ENCODE measurements around the gene TBC1D5.
"Not testable (repeated sequence)": the region's sequence is repeated elsewhere in the genome, so short reads cannot be mapped to it uniquely, and the experiment has no call there.

The TBC1D5 gene

DNA sequence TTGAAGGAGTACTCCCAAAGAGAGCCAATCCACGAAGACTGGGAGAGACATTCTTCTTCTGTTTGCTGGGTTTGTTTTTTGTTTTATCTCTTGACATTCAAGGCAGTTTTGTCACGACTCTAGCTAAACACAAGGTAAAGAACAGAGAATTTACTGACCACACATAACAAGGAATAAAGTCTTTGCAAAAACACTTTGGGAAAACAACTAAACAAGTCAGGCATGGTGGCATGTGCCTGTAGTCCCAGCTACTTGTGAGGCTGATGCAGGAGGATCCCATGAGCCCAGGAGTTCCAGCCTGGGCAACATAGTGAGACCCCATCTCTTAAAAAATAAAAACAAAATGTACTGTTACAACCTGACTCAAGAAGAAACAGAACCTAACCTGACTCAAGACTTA lies 28.0 kb downstream of the TBC1D5 start:
- DNase-seq (ENCODE audit: low spot score) = no peak

DNA sequence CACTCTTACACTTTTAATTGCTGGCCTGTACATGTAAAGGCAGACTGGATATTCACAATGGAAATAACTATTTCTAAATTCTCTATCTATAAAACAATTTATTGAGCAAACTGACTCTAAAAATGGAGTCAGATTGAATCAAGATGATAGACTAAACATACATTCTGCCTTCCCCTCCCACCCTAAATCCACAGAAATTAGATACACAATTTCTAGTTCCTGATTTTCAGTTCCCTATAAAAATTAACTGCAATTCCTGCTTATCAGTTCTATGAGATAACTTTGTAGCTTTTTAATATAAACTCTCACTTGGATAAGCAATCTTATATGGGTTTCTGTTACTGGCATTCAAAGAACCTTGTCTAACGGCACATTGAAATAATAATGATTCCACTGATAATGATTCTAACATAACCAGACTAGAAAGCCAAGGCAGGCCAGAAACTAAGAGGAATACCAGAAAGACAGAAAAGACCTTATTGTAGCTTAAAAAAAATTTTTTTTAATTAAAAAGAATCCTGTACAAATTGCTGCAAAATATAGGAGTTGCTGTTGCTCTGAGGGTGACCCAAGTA lies 33.1 kb downstream of the TBC1D5 start:
- no peak for DNase-seq (ENCODE audit: low spot score)

DNA sequence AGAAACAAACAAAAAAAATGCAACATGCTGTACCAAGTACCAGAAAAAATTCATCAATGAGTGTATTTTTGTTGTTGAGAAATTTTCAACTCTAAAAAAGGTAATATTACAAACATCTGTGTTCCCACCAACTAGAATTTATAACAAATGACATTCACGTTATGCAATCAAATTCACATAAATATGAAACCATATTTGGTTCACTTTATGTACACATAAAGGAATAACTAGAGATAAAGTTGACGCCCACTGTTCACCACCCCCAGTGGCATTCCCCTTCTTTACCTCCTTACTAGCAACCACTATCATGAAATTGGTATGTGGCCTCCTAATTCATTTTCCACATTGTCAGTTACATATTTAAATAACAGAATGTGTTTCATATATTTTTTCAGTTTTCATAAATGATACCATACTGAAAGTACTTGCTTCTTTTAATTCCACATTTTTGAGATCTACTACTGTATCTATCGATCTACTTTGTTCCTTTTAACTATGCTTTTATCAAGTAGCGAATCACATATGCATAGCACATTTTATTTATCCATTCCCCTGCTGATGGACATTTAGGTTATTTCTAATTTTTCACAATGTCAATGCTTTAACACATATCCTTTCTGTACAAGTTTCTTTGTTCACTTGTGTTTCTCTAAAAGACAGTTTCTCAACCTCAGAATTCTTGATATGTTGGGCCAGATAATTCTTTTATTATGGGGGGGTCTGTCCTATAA lies 34.5 kb downstream of the TBC1D5 start:
- DNase-seq (ENCODE audit: low spot score) = no peak

DNA sequence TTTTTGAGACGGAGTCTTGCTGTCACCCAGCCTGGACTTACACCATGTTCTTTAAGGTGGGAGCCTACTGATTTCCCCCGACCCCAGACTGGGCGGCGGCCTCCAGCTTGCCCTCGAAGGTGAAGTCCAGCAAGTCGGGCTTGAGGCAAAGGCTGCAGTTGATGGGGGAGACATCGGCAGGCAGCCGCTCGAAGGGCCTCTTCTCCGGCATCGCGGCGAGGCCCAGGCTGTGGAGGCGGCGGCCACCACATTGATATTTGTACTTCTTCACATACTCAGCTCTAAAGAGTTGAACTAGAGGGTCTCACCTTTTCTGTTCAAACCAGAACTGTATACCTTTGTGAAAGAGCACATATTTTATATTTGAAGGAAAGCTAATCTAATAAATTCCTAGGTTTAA lies 36.4 kb downstream of the TBC1D5 start:
- not testable (repeated sequence) for DNase-seq (ENCODE audit: low spot score)

DNA sequence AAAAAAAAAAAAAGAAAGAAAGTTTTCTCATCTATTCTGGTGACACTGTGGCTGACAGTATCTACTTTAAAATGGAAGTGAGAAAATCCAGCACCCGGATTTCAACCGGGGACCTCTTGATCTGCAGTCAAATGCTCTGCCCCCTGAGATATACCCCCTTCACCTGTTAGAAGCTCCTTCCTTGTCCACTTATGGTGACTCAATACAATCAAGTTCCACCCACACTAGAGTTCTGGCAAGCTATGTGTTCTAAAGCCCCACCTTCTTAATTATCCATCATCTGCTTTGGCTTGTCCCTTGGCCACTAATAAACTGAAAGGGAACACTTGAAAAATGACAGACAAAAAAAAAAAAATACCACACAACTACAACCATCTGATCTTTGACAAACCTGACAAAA lies 42.6 kb downstream of the TBC1D5 start:
- not testable (repeated sequence) for DNase-seq (ENCODE audit: low spot score)

DNA sequence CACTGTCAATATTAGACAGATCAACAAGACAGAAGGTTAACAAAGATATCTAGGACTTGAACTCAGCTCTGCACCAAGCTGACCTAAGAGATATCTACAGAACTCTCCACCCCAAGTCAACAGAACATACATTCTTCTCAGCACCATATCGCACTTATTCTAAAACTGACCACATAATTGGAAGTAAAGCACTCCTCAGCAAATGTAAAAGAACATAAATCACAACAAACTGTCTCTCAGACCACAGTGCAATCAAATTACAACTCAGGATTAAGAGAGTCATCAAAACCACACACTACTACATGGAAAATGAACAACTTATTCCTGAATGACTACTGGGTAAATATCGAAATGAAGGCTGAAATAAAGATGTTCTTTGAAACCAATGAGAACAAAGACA lies 46.8 kb downstream of the TBC1D5 start:
- not testable (repeated sequence) for DNase-seq (ENCODE audit: low spot score)

DNA sequence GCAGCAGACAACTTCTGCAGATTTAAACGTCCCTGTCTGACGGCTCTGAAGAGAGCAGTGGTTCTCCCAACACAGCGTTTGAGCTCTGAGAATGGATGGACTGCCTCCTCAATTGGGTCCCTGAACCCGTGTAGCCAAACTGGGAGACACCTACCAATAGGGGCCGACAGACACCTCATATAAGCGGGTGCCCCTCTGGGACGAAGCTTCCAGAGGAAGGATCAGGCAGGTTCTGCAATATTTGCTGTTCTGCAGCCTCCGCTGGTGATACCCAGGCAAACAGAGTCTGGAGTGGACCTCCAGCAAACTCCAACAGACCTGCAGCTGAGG lies 48.8 kb downstream of the TBC1D5 start:
- not testable (repeated sequence) for DNase-seq (ENCODE audit: low spot score)

DNA sequence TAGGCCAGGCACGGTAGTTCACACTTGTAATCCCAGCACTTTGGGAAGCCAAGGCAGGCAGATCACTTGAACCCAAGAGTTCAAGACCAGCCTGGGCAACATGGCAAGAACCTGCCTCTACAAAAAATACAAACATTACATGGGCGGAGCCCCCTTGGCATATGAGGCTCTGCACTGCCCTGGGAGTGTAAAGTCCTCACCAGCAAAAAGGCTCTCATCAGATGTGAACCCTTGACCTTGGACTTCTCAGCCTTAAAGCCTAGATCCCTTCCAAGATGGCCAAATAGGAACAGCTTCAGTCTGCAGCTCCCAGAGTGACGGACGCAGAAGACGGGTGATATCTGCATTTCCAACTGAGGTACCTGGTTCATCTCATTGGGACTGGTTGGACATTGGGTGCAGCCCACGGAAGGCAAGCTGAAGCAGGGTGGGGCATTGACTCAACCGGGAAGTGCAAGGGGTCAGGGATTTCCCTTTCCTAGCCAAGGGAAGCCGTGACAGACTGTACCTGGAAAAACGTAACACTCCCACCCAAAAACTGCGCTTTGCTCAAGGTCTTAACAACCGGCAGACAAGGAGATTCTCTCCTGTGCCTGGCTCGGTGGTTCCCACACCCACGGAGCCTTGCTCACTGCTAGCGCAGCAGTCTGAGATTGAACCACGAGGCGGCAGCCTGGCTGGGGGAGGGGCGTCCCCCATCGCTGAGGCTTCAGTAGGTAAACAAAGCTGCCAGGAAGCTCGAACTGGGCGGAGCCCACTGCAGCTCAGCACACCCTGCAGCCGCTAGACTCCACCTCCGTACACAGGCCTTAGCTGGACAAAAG lies 49.4 kb downstream of the TBC1D5 start:
- not testable (repeated sequence) for DNase-seq (ENCODE audit: low spot score)

DNA sequence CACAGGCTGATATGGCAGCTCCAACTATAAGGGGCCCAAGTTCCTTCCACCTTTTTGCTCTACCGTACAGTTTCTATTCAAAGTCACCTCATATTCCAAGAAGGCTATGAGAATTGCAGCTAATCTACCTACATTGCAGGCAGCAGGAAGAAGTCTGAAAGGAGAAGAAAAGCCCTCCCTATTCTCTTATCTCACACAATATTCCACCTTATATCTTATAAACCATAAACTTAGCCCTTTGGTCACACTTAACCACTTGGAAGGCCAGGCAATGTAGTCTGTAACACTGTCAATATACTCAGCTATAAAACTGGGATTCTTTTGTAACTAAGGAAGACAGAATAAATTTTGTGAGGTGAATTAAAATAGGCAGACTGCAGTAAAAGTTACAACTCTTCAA lies 54.9 kb downstream of the TBC1D5 start:
- DNase-seq (ENCODE audit: low spot score) = no peak

DNA sequence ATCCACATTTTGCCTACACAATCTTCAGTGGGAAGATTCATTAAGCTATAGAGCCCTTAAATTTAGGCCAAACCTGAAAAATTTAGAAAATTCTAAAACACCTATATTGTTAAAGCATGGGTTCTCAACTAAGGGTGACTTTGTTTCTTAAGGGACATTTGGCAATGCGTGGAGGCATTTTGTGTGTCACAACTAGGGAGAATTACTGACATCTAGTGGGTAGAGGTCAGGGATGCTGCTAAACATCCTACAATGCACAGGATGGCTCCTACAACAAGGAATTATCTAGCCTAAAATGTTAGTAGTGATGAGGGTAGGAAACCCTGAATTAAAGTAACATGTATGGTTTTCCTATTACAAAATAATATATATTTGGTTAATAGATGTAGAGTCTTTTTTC lies 55.8 kb downstream of the TBC1D5 start:
- no peak for DNase-seq (ENCODE audit: low spot score)

DNA sequence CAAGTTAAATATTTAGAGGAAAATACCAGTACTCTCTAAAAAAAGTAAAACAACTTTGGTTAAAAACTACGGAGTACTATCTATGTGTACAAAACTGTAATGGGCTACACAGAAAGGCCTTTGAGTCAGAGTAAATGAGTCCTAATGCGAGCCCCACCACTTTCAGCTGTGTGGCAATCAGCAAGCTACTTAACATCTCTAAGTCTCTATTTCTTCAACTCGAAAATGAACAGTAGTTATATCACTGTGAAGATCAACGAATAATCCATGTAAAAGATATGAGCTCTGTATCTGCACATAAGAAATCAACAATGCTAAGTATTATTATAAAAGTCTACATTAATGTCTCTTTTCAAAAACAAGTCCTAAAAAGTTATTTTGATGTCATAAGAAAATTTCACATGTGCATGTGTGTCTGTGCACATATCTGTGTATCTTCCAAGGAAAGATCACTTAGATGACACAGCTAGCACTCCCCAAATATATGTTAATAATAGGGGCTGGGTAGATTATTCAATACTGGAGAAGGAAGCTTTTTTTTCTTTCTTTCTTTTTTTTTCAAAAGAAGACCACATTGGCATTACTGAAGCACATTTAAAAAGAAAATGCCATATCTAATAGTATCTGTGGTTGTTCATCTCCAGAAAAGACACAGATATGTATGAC lies 58.8 kb downstream of the TBC1D5 start:
- no peak for DNase-seq (ENCODE audit: low spot score)

DNA sequence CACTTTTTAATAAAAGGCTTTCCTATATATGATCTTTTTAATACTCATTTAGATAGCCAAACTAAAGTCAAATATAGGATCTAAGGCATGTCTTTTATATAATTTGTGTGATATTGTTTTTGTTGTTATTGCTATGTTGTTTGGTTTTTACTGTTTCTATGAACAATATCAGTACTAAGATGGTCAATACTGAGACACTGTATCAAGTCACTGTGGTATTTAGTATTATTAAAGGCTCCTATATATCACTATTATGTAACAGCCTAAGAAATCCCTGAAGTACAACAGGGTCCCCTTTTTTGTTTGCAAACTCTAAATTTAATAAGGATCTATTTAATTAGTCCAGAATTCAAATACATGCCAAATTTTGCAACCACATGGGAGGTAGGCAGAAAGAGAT lies 61.9 kb downstream of the TBC1D5 start:
- no peak for DNase-seq (ENCODE audit: low spot score)

DNA sequence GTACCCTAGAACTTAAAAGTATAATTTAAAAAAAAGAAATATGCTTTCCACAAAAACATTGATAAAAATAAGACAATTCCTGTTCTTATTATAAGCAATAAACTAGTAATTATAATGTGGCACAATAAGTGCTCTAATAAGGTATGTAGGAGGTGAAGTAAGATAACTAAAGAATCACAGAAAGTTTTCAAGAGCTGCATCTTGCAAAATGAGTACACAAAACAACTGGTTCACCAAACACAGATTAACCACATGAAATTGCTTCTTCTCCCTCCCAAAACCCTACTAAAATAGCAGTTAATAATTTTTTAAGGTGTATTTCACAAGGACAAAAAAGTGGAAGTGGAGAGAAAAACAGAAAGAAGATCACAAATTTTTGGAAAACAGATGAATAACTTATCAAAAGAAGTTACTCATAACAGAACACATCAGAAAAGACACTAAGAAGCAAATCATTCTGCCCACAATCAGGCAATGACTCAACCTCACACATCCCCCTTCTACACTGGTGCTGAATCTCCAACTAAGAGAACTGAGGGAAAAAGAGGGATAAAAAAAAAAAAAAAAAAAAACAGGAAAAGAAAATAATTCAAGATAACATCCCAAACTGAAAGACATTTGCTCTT lies 64.2 kb downstream of the TBC1D5 start:
- no peak for DNase-seq (ENCODE audit: low spot score)

DNA sequence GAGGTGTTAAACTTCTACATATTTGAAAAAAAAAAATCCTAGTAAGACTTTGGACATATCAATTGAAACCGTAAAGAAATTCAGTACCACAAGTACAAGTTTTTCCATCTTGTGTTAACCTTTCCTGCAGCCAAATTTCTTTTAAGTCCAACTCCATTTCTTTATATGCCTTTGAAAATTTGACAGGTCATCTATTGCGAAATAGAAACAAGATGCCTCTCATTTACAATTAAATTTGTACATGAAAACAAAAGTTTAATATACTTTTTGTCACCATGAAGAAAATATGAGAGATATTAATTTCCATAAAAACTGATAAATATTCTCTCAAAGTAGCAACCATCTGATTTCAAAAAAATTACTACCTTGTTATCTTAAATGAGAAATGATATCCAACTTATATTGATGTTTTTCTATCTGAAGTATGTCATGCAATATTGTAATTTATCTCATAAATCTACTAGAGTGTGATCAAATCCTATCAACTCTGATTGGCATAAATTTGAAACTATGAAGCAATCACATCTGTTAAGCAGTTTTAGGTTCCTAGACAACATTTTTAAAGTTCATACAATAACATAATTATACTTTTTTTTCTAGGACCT lies 68.2 kb downstream of the TBC1D5 start:
- DNase-seq (ENCODE audit: low spot score) = no peak

DNA sequence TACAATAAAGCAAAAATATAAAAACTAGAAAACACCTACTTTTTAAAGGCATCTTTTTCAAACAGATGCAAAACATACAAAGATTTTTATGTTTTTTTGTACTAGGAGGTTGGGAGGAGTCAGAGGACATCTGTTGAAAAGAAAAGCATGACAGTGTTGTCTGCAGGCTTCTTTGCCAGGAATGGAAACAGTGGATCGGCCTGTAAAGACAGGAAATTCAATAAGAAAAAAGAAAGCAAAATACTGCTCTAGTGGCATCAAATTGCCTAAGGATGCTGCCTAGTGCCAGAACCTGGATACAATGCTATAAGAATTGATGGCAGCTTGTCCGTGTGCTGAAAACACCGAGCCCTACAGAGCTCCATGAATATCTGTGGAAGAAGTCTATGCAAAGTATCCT lies 69.9 kb downstream of the TBC1D5 start:
- no peak for DNase-seq (ENCODE audit: low spot score)

DNA sequence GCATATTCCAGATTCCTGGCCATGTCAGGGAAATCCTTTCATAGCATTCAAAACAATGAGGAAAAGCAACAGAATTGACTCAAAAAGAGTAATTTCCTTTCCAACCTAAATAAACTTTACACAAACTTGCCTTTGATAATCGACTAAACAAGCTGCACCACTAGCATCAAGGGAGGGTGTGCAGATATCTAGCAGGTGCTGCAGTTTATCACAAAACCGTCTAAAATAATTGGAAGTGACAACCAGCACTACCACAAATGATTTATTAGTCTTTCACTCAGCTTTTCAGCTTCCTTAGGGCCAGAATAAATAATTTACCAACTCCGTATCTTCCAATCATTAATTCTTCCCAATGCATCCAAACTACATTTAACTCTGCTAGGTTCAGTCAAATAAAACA lies 71.7 kb downstream of the TBC1D5 start:
- DNase-seq (ENCODE audit: low spot score) = no peak

DNA sequence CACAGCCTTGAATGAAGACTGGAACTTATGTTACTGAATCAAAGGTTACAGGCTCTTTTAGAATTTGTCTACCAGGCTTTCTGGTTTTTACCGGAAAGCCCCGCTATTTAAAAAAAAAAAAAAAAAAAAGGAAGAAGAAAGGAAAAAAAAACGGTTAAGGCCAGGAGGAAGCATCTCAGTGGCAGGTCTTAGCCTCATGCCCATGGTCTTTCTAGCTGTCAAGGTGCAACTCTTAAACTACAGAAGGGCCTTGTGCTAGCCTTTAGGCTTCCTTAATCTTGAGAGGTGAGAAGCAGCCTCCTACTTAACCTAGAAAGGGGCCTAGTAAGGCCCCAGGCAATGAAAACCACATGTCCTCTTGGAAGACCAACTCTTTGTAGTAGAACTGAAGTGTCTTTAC lies 77.5 kb downstream of the TBC1D5 start:
- DNase-seq (ENCODE audit: low spot score) = no peak

DNA sequence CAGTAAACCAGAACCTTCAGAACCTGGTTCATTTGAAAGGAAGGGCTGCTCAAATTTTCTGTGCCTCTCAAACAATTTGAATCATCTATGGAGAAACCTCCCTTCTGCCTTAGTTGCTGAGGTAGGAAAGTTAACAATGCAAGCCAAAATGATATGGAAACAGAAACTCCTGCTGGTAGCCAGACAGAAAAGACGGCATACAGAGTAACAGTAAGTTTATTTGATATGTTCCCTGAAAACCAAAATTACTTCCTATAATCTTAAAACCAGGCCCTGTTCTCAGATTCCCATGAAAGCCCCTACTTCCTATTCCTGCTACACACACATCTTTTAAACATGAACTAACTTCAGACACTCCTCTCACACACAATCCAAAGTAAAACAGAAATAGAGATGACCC lies 86.2 kb downstream of the TBC1D5 start:
- no peak for DNase-seq (ENCODE audit: low spot score)

DNA sequence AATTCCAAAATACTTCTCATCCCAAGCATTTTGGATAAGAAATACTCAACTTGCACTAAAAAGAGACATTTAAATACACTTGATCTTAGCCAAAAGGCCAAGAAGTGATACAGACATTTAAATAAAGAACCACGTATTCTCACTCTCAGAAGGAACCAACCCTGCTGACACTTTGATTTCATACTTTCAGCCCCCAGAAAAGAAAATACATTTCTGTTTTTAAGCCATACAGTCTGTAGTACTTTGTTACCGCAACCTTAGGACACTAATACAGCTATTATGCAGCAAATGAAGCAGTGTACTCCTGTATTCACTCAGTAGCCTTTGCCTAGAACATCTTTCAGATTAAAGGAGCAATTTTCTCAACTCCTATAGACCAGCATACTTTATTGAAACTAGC lies 86.7 kb downstream of the TBC1D5 start:
- DNase-seq (ENCODE audit: low spot score) = no peak

DNA sequence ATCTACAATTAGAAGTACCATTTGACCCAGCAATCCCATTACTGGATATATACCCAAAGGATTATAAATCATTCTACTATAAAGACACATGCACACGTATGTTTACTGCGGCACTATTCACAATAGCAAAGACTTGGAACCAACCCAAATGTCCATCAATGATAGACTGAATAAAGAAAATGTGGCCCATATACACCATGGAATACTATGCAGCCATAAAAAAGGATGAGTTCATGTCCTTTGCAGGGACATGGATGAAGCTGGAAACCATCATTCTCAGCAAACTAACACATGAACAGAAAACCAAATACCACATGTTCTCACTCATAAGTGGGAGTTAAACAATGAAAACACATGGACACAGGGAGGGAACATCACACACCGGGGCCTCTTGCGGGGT lies 92.7 kb downstream of the TBC1D5 start:
- DNase-seq (ENCODE audit: low spot score) = not testable (repeated sequence)

DNA sequence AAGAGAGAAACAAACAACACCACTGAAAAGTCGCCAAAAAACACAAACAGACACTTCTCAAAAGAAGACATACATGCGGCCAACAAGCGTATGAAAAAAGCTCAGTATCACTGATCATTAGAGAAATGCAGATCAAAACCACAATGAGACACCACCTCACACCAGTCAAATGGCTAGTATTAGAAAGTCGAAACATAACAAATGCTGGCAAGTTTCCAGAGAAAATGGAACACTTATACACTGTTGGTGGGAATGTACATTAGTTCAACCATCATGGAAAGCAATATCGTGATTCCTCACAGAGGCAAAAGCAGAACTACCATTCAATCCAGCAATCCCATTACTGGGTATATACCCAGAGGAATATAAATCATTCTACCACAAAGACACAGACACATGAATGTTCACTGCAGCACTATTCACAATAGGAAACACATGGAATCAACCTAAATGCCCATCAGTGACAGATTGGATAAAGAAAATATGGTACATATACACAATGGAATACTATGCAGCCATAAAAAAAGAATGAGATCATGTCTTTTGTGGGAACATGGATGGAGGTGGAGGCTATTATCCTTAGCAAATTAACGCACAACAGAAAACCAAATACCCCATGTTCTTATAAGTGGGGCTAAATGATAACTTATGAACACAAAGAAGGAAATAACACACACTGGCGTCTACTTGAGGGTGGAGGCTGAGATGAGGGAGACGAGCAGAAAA lies 93.6 kb downstream of the TBC1D5 start:
- DNase-seq (ENCODE audit: low spot score) = not testable (repeated sequence)

Measured in hematopoietic multipotent progenitor cell treated with erythropoietin and hydrocortisone succinate and interleukin-3 and kit ligand, for 17 days (in vitro differentiated cells).